IMR-90 (cell line): ENCODE measurements around the gene MRPL11. TPM values are rescaled to one million over a fixed set of nuclear protein-coding genes. Genes with fewer than 3 reads are reported as not detected.
A peak's percentile ranks its signal among the peaks of the same experiment; 100 is the strongest.

Source experiments
- ATAC-seq: fragments of 200-7000 bp; cut with Tn5 transposase; 2 replicates; pipeline ENCODE4 v1.9.1; 2020; ENCODE audit warnings: low read depth, mild to moderate bottlenecking, moderate library complexity
- BruUV-seq: library from RNA; stranded (reverse); fragments of 400-500 nt; replicated peaks from 2 replicates; lab custom pipeline; 2021; lab: Mats Ljungman, UMichigan
- CTCF ChIA-PET: fragments of 300-600 bp; formaldehyde crosslinking; extraction: SDS; loops from one replicate; lab custom pipeline; 2021; ENCODE audit warnings: antibody characterized with exemption; lab: Yijun Ruan, JAX
- POLR2A ChIA-PET: fragments of 300-600 bp; sonication (Branson Sonifier 250); formaldehyde crosslinking; loops from one replicate; lab custom pipeline; 2022; ENCODE audit warnings: antibody characterized with exemption; ENCODE audit not compliant: unreplicated experiment; lab: Charles Lee
- DNase-seq: peaks from one replicate; pipeline ENCODE4 v3.0.0; 2013
- H2AFZ ChIP-seq: replicated peaks from 2 replicates; pipeline ENCODE3; 2013; ENCODE audit warnings: low read length, mild to moderate bottlenecking; ENCODE audit not compliant: poor library complexity
- H2AK5ac ChIP-seq: 2 replicates; pipeline ENCODE4 v1.6.1; 2013; ENCODE audit warnings: low read depth, low read length, inconsistent platforms
- H2AK9ac ChIP-seq: replicated peaks from 2 replicates; pipeline ENCODE3; 2013; ENCODE audit warnings: mild to moderate bottlenecking, low read depth, low read length, moderate library complexity; ENCODE audit not compliant: poor library complexity
- H2BK120ac ChIP-seq: 2 replicates; pipeline ENCODE4 v1.6.1; 2013; ENCODE audit warnings: low read depth, low read length, inconsistent platforms
- H2BK15ac ChIP-seq: 3 replicates; pipeline ENCODE4 v1.6.1; 2013; ENCODE audit warnings: low read depth, low read length, inconsistent platforms
- H2BK20ac ChIP-seq: 2 replicates; pipeline ENCODE4 v1.6.1; 2013; ENCODE audit warnings: low read depth, mild to moderate bottlenecking, inconsistent platforms, low read length, moderate library complexity
- H2BK5ac ChIP-seq: 2 replicates; pipeline ENCODE4 v1.6.1; 2013; ENCODE audit warnings: mild to moderate bottlenecking, low read depth, low read length, inconsistent platforms; ENCODE audit not compliant: poor library complexity, severe bottlenecking
- H3K14ac ChIP-seq: replicated peaks from 2 replicates; pipeline ENCODE4 v1.6.1; 2013; ENCODE audit warnings: low read depth, low read length, inconsistent platforms
- H3K18ac ChIP-seq: 2 replicates; pipeline ENCODE4 v1.6.1; 2013; ENCODE audit warnings: low read depth, low read length, control low read depth
- H3K23ac ChIP-seq: 2 replicates; pipeline ENCODE4 v1.6.1; 2013; ENCODE audit warnings: low read depth, low read length, inconsistent platforms
- H3K27ac ChIP-seq: 2 replicates; pipeline ENCODE4 v1.5.1; 2013; ENCODE audit warnings: mild to moderate bottlenecking, control low read depth, low read length; ENCODE audit not compliant: insufficient read depth
- H3K27me3 ChIP-seq: 2 replicates; pipeline ENCODE4 v1.6.1; 2013; ENCODE audit warnings: low read length; ENCODE audit not compliant: control insufficient read depth, insufficient read depth
- H3K36me3 ChIP-seq: 2 replicates; pipeline ENCODE4 v1.6.1; 2013; ENCODE audit warnings: low read length, mixed read lengths; ENCODE audit not compliant: control insufficient read depth, insufficient read depth
- H3K4ac ChIP-seq: 2 replicates; pipeline ENCODE4 v1.6.1; 2013; ENCODE audit warnings: low read depth, low read length, inconsistent platforms
- H3K4me1 ChIP-seq: 2 replicates; pipeline ENCODE4 v1.6.1; 2013; ENCODE audit warnings: low read length, mixed read lengths; ENCODE audit not compliant: control insufficient read depth, insufficient read depth
- H3K4me2 ChIP-seq: 2 replicates; pipeline ENCODE4 v1.6.1; 2013; ENCODE audit warnings: low read depth, mild to moderate bottlenecking, control low read depth, low read length, moderate library complexity
- H3K4me3 ChIP-seq: 2 replicates; pipeline ENCODE4 v1.5.1; 2013; ENCODE audit warnings: low read depth, mild to moderate bottlenecking, control low read depth, low read length, moderate library complexity; ENCODE audit not compliant: insufficient read depth
- H3K56ac ChIP-seq: 2 replicates; pipeline ENCODE4 v1.6.1; 2013; ENCODE audit warnings: low read length, inconsistent platforms; ENCODE audit not compliant: insufficient read depth; ENCODE audit errors: extremely low read depth
- H3K79me1 ChIP-seq, 2 experiments: 2 replicates each; pipeline ENCODE4 v1.6.1; 2013; ENCODE audit warnings: low read length in 2 of 2, inconsistent platforms in 1 of 2, low read depth in 1 of 2
- H3K9ac ChIP-seq: 2 replicates; pipeline ENCODE4 v1.6.1; 2013; ENCODE audit warnings: low read depth, low read length, control low read depth
- H3K9me1 ChIP-seq: 2 replicates; pipeline ENCODE4 v1.6.1; 2013; ENCODE audit warnings: low read length, inconsistent platforms; ENCODE audit not compliant: insufficient read depth
- H3K9me3 ChIP-seq: 2 replicates; pipeline ENCODE4 v1.6.1; 2013; ENCODE audit warnings: low read length; ENCODE audit not compliant: control insufficient read depth, insufficient read depth
- H4K20me1 ChIP-seq: 2 replicates; pipeline ENCODE4 v1.6.1; 2013; ENCODE audit warnings: low read length, inconsistent platforms; ENCODE audit not compliant: insufficient read depth
- H4K5ac ChIP-seq: 2 replicates; pipeline ENCODE4 v1.6.1; 2013; ENCODE audit warnings: mild to moderate bottlenecking, low read depth, low read length, control low read depth
- H4K8ac ChIP-seq, 2 experiments: 2 replicates each; pipeline ENCODE4 v1.6.1; 2013; ENCODE audit warnings: low read depth in 2 of 2, low read length in 2 of 2, control low read depth in 1 of 2, inconsistent platforms in 1 of 2
- H4K91ac ChIP-seq: 2 replicates; pipeline ENCODE4 v1.6.1; 2013; ENCODE audit warnings: low read depth, low read length, inconsistent platforms; ENCODE audit not compliant: insufficient read depth
- CTCF ChIP-seq: conservative IDR thresholded peaks from 2 replicates; pipeline ENCODE4 v1.5.1; 2012; ENCODE audit warnings: mild to moderate bottlenecking, low read depth, low read length, improper control_type of control experiment
- MXI1 ChIP-seq: IDR thresholded peaks from 2 replicates; pipeline ENCODE4 v1.6.1; 2012; ENCODE audit warnings: low read depth, mild to moderate bottlenecking, low read length, moderate library complexity, borderline replicate concordance
- WGBS, 2 experiments: methylation state at CpG; one replicate each; pipeline versions ENCODE4 v1.1.5 to v1.1.7; 2013; ENCODE audit warnings: missing lambda C conversion rate in 2 of 2; ENCODE audit not compliant: insufficient read length in 1 of 2; ENCODE audit errors: extremely low coverage in 2 of 2; 5-methylcytosine and 5-hydroxymethylcytosine counted together
- dilution Hi-C: fragments of 300-500 bp; cut with HindIII; formaldehyde crosslinking; loops from one replicate; pipeline ENCODE4 v1.14.3; 2018; ENCODE audit warnings: low sequenced_read_pairs; ENCODE audit not compliant: unreplicated experiment
- in situ Hi-C: fragments of 300-500 bp; cut with MboI; formaldehyde crosslinking; loops from 3 replicates; pipeline ENCODE4 v1.14.3; 2019; ENCODE audit warnings: low sequenced_read_pairs, inconsistent platforms, mixed read lengths
- intact Hi-C: fragments of 100-400 bp; cut with micrococcal nuclease; formaldehyde crosslinking; loops from 2 replicates; pipeline ENCODE4 v1.10.0; 2022
- polyA plus RNA-seq, 3 experiments: library from polyadenylated mRNA; depleted of rRNA; stranded (reverse); fragments of >200 nt; gene quantifications; 2 replicates each; pipeline ENCODE4 v1.2.3, GENCODE V29; 2012; ENCODE audit warnings: low replicate concordance in 1 of 3
- total RNA-seq: library from RNA; depleted of rRNA; stranded (reverse); fragments of >200 nt; gene quantifications from 2 replicates; pipeline ENCODE4 v1.2.3, GENCODE V29; 2012

The MRPL11 gene
- total and polyA plus RNA-seq, 2 of the 4 experiments (the other 2 are of a cell fraction) = 45.5 to 45.6 TPM

- no peaks in the 10 kb centered on the region for H3K27me3 ChIP-seq
- H4K20me1 ChIP-seq = no peaks in the 10 kb centered on the region; the same call in 1 of the 2 replicates
- 0% methylated on average over 49 of the region's 72 CpGs; no CpG with 5 or more reads in 1 of the 2 experiments for WGBS, 2 experiments
- dilution Hi-C loops = no loop called here
- H3K9ac ChIP-seq = peak overlapping the region; percentile 56
- intact Hi-C loops = no loop called here
- ATAC-seq = peak; percentile 53
- no peak overlapping the region for H2BK120ac ChIP-seq
- peaks cover 8% of the 10 kb centered on the region; the same call in 1 of the 2 replicates for H3K4me1 ChIP-seq
- H3K18ac ChIP-seq = no peak overlapping the region
- peak overlapping the region in 1 of 2 experiments; percentile 51; a peak in 2 of 4 replicates for H4K8ac ChIP-seq
- H2BK20ac ChIP-seq = no peak overlapping the region
- H4K5ac ChIP-seq = no peak overlapping the region
- H3K9me3 ChIP-seq = no peaks in the 10 kb centered on the region
- H3K27ac ChIP-seq = no peak overlapping the region; the same call in 1 of the 2 replicates
- peak overlapping the region; percentile 67 for H3K4me3 ChIP-seq
- H3K4me2 ChIP-seq = peak overlapping the region; percentile 92
- ChIA-PET POLR2A (interaction anchor here (1.1 kb wide), 1 partner anchor 13 kb away, joined by 16 read pairs; the partner anchor contains the start of gene DPP3), CTCF (interaction anchor here (0.8 to 1.0 kb wide), 3 partner anchors 13 to 50 kb away, joined by 3 to 7 read pairs (median 5); partner anchors contain the start of genes DPP3 and MRPL11)
- H3K9me1 ChIP-seq = peaks cover 8% of the 10 kb centered on the region
- H3K4ac ChIP-seq = peak overlapping the region; percentile 61
- peak overlapping the region; percentile 78 for H3K14ac ChIP-seq
- in situ Hi-C loops = no loop called here
- peaks cover 9% of the 10 kb centered on the region for H3K36me3 ChIP-seq
- peak; percentile 15 for DNase-seq
- H4K91ac ChIP-seq = peak overlapping the region; percentile 33; the same call in 1 of the 2 replicates
- TF ChIP-seq CTCF = peak; percentile 30; the same call in 1 of the 2 replicates
- TF ChIP-seq MXI1 = no peak
- H3K56ac ChIP-seq = no peak overlapping the region
- H2AK5ac ChIP-seq = peak overlapping the region; percentile 53; the same call in 1 of the 2 replicates
- H2AFZ ChIP-seq = peak overlapping the region; percentile 95
- H2BK15ac ChIP-seq = no peak overlapping the region
- H2AK9ac ChIP-seq = peak overlapping the region; percentile 96
- no TSS peak for BruUV-seq
- H3K79me1 ChIP-seq = peaks cover 20 to 27% of the 10 kb centered on the region in 2 experiments
- H2BK5ac ChIP-seq = no peak overlapping the region
- H3K23ac ChIP-seq = peak overlapping the region; percentile 87
These were observed 28.5 kb upstream of the MRPL11 start for GRCh38 chr11:66467034-66467659.
